Ecto neural progenitor cell (in vitro differentiated cells): Measurements from ENCODE around the gene WDFY1.
"Not testable (repeated sequence)": the region's sequence is repeated elsewhere in the genome, so short reads cannot be mapped to it uniquely, and the experiment has no call there.

ENCODE experiments used
- DNase-seq: peaks from one replicate; pipeline ENCODE4 v3.0.0-alpha.2; 2018; ENCODE audit warnings: low spot score

Gene WDFY1

GRCh38 chr2:223896833-223897311 lies 48.3 kb downstream of the WDFY1 start:
- DNase-seq = no peak

GRCh38 chr2:223894968-223895367 lies 50.2 kb downstream of the WDFY1 start:
- DNase-seq = no peak

- DNase-seq = no peak
Observed at GRCh38 chr2:223894009-223894408, 51.1 kb downstream of the WDFY1 start.

- no peak for DNase-seq
Observed at GRCh38 chr2:223890721-223891120, 54.4 kb downstream of the WDFY1 start.

GRCh38 chr2:223889229-223889628 lies 55.9 kb downstream of the WDFY1 start:
- no peak for DNase-seq

- no peak for DNase-seq
Observed at GRCh38 chr2:223888251-223888650, 56.9 kb downstream of the WDFY1 start.

- DNase-seq = no peak
Observed at GRCh38 chr2:223887127-223887526, 58.0 kb downstream of the WDFY1 start.

GRCh38 chr2:223886726-223887125 lies 58.4 kb downstream of the WDFY1 start:
- no peak for DNase-seq

GRCh38 chr2:223884399-223884798 lies 60.7 kb downstream of the WDFY1 start:
- no peak for DNase-seq

- DNase-seq = no peak
Observed at GRCh38 chr2:223882715-223883114, 62.4 kb downstream of the WDFY1 start.

GRCh38 chr2:223880796-223881195 lies 64.3 kb downstream of the WDFY1 start:
- DNase-seq = no peak

- no peak for DNase-seq
Observed at GRCh38 chr2:223877721-223878410, 67.3 kb downstream of the WDFY1 start.

- DNase-seq = no peak
Observed at GRCh38 chr2:223873672-223874071, 71.5 kb downstream of the WDFY1 start.

GRCh38 chr2:223872772-223873171 lies 72.4 kb downstream of the WDFY1 start:
- DNase-seq = not testable (repeated sequence)

- DNase-seq = not testable (repeated sequence)
Observed at GRCh38 chr2:223871661-223872060, 73.5 kb downstream of the WDFY1 start.

- DNase-seq = no peak
Observed at GRCh38 chr2:223870840-223871611, 74.1 kb downstream of the WDFY1 start.

GRCh38 chr2:223868005-223868404 lies 77.1 kb downstream of the WDFY1 start:
- no peak for DNase-seq

- DNase-seq = no peak
Observed at GRCh38 chr2:223865907-223866508, 79.1 kb downstream of the WDFY1 start.

- no peak for DNase-seq
Observed at GRCh38 chr2:223865124-223865523, 80.0 kb downstream of the WDFY1 start.

GRCh38 chr2:223863491-223863890 lies 81.6 kb downstream of the WDFY1 start:
- DNase-seq = no peak

GRCh38 chr2:223860809-223861738 lies 84.1 kb downstream of the WDFY1 start:
- no peak for DNase-seq

- no peak for DNase-seq
Observed at GRCh38 chr2:223859070-223859469, 86.1 kb downstream of the WDFY1 start.
